Camera-type eye (tissue), 1 donor: ENCODE data around the gene NMRK1. TPM values are rescaled to one million over a fixed set of nuclear protein-coding genes. Genes with fewer than 3 reads are reported as not detected.

Experiments
- total RNA-seq: library from RNA; depleted of rRNA; stranded (reverse); fragments of >200 nt; gene quantifications from one replicate; pipeline ENCODE4 v1.2.3, GENCODE V29; 2014

Gene NMRK1
- 28.4 TPM for total RNA-seq

DNA sequence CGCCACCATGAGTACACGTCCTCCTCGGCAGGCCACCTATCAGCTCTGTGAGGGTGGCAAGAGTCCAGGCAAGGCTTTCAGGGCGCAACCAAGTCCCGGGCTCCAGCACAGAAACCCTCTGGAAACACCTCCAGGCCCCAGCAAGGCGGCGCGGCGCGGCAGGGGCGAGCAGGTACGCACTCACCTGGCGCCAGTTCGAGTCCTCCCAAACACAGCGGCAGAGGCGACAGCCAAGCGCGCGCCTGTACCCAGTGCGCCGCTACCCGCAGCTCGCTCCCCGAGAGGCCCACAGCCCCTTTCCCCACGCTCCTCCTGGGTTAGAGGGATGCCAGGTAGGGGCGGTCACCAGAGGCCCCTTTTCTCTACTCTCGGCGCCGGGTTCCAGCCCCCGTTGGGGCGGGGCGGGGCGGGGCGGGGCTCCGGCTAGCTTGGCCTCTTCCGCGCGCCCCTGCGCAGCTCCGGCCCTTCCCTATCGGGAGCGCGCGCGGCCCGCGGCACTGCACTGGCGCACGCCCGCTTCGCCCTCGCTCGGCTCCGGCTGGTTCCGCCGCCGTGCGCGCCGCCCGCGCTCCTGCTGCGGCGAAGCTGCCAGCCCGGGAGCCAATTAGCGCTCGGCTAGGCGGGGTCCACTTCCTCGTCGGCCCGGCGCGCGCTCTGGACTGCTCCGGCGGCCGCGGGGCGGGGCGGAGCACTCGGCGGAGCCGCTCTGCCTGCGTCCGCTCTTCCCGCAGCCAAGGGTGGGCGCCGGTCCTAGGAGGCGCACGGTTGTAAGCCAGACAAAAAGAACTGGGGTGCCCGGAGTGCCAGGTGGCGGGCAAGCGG, at the start of gene NMRK1, which contains the start of gene OSTF1:
TSS of gene NMRK1 (minus strand) at position 332 of the 822 bp plus-strand sequence. CDS start 5,040 bp downstream, outside the sequence.
TSS of gene OSTF1 (plus strand) at position 691 of the 822 bp plus-strand sequence. CDS start 179 bp downstream, outside the sequence.

Other genes starting within 250 kb of the NMRK1 start
- 0.44 TPM for gene TRPM6, start 200.2 kb downstream of the NMRK1 start, total RNA-seq
- gene C9orf40, start 135.2 kb downstream of the NMRK1 start, total RNA-seq: 7.2 TPM
- gene CARNMT1, start 59.9 kb downstream of the NMRK1 start, total RNA-seq: 63.8 TPM
- gene OSTF1, start 359 bp upstream of the NMRK1 start, total RNA-seq: 24.8 TPM